HepG2 (cell line): Measurements from ENCODE around the gene TMEM134. TPM values are rescaled to one million over a fixed set of nuclear protein-coding genes. Genes with fewer than 3 reads are reported as not detected.

Experiments
- DBP ChIP-seq: sonication (generic); formaldehyde crosslinking; IDR thresholded peaks from 2 replicates; pipeline ENCODE4 v1.4.0; 2020; ENCODE audit warnings: missing genetic modification reagents; ENCODE audit errors: not compliant biosample characterization
- E2F2 ChIP-seq: sonication (generic); formaldehyde crosslinking; IDR thresholded peaks from 2 replicates; pipeline ENCODE4 v1.4.0; 2020; ENCODE audit warnings: missing genetic modification reagents, borderline replicate concordance
- ESRRA ChIP-seq: sonication (generic); formaldehyde crosslinking; IDR thresholded peaks from 2 replicates; pipeline ENCODE4 v1.5.1; 2020; ENCODE audit warnings: mild to moderate bottlenecking, low read depth, missing genetic modification reagents
- GATA4 ChIP-seq: sonication (generic); IDR thresholded peaks from 2 replicates; pipeline ENCODE4 v1.6.1; 2016; ENCODE audit warnings: antibody characterized with exemption, low read depth, borderline replicate concordance
- HNRNPLL ChIP-seq: fragments of 200-400 bp; formaldehyde crosslinking; IDR thresholded peaks from 2 replicates; pipeline ENCODE4 v1.6.1; 2017; ENCODE audit warnings: mild to moderate bottlenecking, low read depth, low read length; ENCODE audit not compliant: poor library complexity, severe bottlenecking
- KDM5A ChIP-seq: fragments of 200-600 bp; sonication (generic); IDR thresholded peaks from 2 replicates; pipeline ENCODE4 v1.7.0; 2018; ENCODE audit warnings: antibody characterized with exemption, mild to moderate bottlenecking, low read length, borderline replicate concordance
- MTA1 ChIP-seq: sonication (generic); formaldehyde crosslinking; IDR thresholded peaks from 2 replicates; pipeline ENCODE4 v1.4.0; 2020; ENCODE audit warnings: missing genetic modification reagents, mild to moderate bottlenecking, borderline replicate concordance
- NPAS2 ChIP-seq: sonication (generic); formaldehyde crosslinking; IDR thresholded peaks from 2 replicates; pipeline ENCODE4 v1.8.0; 2022; ENCODE audit warnings: mild to moderate bottlenecking, missing genetic modification reagents, borderline replicate concordance
- POLR2AphosphoS5 ChIP-seq: IDR thresholded peaks from 2 replicates; pipeline ENCODE4 v1.6.1; 2012; ENCODE audit warnings: low read depth, low read length
- RCOR2 ChIP-seq: IDR thresholded peaks from 2 replicates; pipeline ENCODE4 v1.6.1; 2016; ENCODE audit warnings: missing biosample characterization, missing genetic modification reagents
- TP53 ChIP-seq: sonication (generic); formaldehyde crosslinking; conservative IDR thresholded peaks from 2 replicates; pipeline ENCODE4 v1.4.0; 2020; ENCODE audit warnings: missing genetic modification reagents
- ZBTB8A ChIP-seq: sonication (generic); formaldehyde crosslinking; IDR thresholded peaks from 2 replicates; pipeline ENCODE4 v1.4.0; 2020; ENCODE audit warnings: mild to moderate bottlenecking, low read depth, missing genetic modification reagents, borderline replicate concordance
- ZC3H13 ChIP-seq: sonication (generic); formaldehyde crosslinking; IDR thresholded peaks from 2 replicates; pipeline ENCODE4 v1.8.1; 2023; ENCODE audit warnings: mild to moderate bottlenecking, missing genetic modification reagents, moderate library complexity
- ZNF205 ChIP-seq: IDR thresholded peaks from 2 replicates; pipeline ENCODE4 v1.6.1; 2018; ENCODE audit warnings: missing biosample characterization, missing genetic modification reagents
- ZNF256 ChIP-seq: sonication (generic); formaldehyde crosslinking; conservative IDR thresholded peaks from 2 replicates; pipeline ENCODE4 v1.4.0; 2020; ENCODE audit warnings: missing genetic modification reagents
- ZNF296 ChIP-seq: sonication (generic); formaldehyde crosslinking; conservative IDR thresholded peaks from 2 replicates; pipeline ENCODE4 v1.5.0; 2020; ENCODE audit warnings: mild to moderate bottlenecking, missing genetic modification reagents
- ZNF317 ChIP-seq: sonication (generic); formaldehyde crosslinking; IDR thresholded peaks from 2 replicates; pipeline ENCODE4 v1.5.0; 2020; ENCODE audit warnings: mild to moderate bottlenecking, missing genetic modification reagents
- ZNF367 ChIP-seq: sonication (generic); formaldehyde crosslinking; IDR thresholded peaks from 2 replicates; pipeline ENCODE4 v1.4.0; 2020; ENCODE audit warnings: missing genetic modification reagents, borderline replicate concordance
- ZNF710 ChIP-seq: sonication (generic); formaldehyde crosslinking; IDR thresholded peaks from 2 replicates; pipeline ENCODE4 v1.5.0; 2020; ENCODE audit warnings: mild to moderate bottlenecking, missing genetic modification reagents, borderline replicate concordance
- ZNF773 ChIP-seq: sonication (generic); formaldehyde crosslinking; IDR thresholded peaks from 2 replicates; pipeline ENCODE4 v1.4.0; 2020; ENCODE audit warnings: missing genetic modification reagents, borderline replicate concordance
- ZNF891 ChIP-seq: sonication (generic); formaldehyde crosslinking; IDR thresholded peaks from 2 replicates; pipeline ENCODE4 v1.5.0; 2020; ENCODE audit warnings: mild to moderate bottlenecking, missing genetic modification reagents
- ZSCAN20 ChIP-seq: sonication (generic); formaldehyde crosslinking; IDR thresholded peaks from 2 replicates; pipeline ENCODE4 v1.4.0; 2020; ENCODE audit warnings: missing genetic modification reagents, mild to moderate bottlenecking, borderline replicate concordance
- ZSCAN31 ChIP-seq: sonication (generic); formaldehyde crosslinking; IDR thresholded peaks from 2 replicates; pipeline ENCODE4 v1.5.0; 2020; ENCODE audit warnings: low read depth, mild to moderate bottlenecking, missing genetic modification reagents
- polyA plus RNA-seq, 8 experiments: library from polyadenylated mRNA; depleted of rRNA in 3 of 8; stranded (reverse) in 7 of 8; unstranded in 1 of 8; fragments of >200 nt; fragmentation: Illumina TruSeq in 4 of 8; extraction: Trizol in 4 of 8; gene quantifications; 2 replicates each; pipeline versions ENCODE4 v1.2.1 to v1.2.3, GENCODE V29; 2011 to 2016; ENCODE audit warnings: low read depth in 4 of 8, missing spikeins in 1 of 8, mixed read lengths in 1 of 8; ENCODE audit not compliant: insufficient read depth in 1 of 8
- total RNA-seq, 5 experiments: library from RNA; depleted of rRNA; stranded (reverse); fragments of >200 nt; fragmentation: Illumina TruSeq; extraction: Trizol; gene quantifications; 2 replicates each; pipeline ENCODE4 v1.2.3, GENCODE V29; 2016; ENCODE audit warnings: low read depth in 1 of 5
- TF ChIP-seq, protein P1 (sequence below): sonication (generic); formaldehyde crosslinking; IDR thresholded peaks from 2 replicates; pipeline ENCODE4 v1.8.0; 2022; ENCODE audit warnings: missing genetic modification reagents, mild to moderate bottlenecking, moderate library complexity, borderline replicate concordance

The TMEM134 gene
- total and polyA plus RNA-seq, 2 of the 13 experiments (the other 11 are each of a cell fraction or from before 2014, with no cell fraction given) = 6.9 to 26.9 TPM

GRCh38 chr11:67505605-67506396 lies 36.8 kb upstream of the TMEM134 start (continued):
- no peak for TF ChIP-seq ZNF256 (CRISPR knock-in tag)
- TF ChIP-seq ZNF317 (CRISPR knock-in tag) = no peak
- TF ChIP-seq KDM5A = no peak
- TF ChIP-seq ZNF891 = peak; percentile 24; the same call in 1 of the 2 replicates
- TF ChIP-seq RCOR2 (CRISPR knock-in tag) = no peak
- TF ChIP-seq ZNF710 (CRISPR knock-in tag) = 0 out of 2 replicates have a peak, but pooled peaks have one; percentile 55
- no peak for TF ChIP-seq POLR2AphosphoS5
- peak; percentile 28; the same call in 1 of the 2 replicates for TF ChIP-seq ZNF205
- no peak for TF ChIP-seq ZSCAN31 (CRISPR knock-in tag)
- no peak for TF ChIP-seq ZNF296 (CRISPR knock-in tag)
- no peak for TF ChIP-seq MTA1 (CRISPR knock-in tag)
- no peak for TF ChIP-seq ZNF773
- peak; percentile 79 for TF ChIP-seq ZC3H13 (CRISPR knock-in tag)
- no peak for TF ChIP-seq E2F2 (CRISPR knock-in tag)
- no peak for TF ChIP-seq TP53
- TF ChIP-seq ZSCAN20 (CRISPR knock-in tag) = no peak
- TF ChIP-seq ZNF367 (CRISPR knock-in tag) = no peak
- TF ChIP-seq NPAS2 (CRISPR knock-in tag) = no peak
- TF ChIP-seq ESRRA (CRISPR knock-in tag) = no peak; the same call in 1 of the 2 replicates
- TF ChIP-seq HNRNPLL = peak; percentile 33
- TF ChIP-seq GATA4 = no peak
- no peak for TF ChIP-seq ZBTB8A (CRISPR knock-in tag)
- TF ChIP-seq, protein P1, sequence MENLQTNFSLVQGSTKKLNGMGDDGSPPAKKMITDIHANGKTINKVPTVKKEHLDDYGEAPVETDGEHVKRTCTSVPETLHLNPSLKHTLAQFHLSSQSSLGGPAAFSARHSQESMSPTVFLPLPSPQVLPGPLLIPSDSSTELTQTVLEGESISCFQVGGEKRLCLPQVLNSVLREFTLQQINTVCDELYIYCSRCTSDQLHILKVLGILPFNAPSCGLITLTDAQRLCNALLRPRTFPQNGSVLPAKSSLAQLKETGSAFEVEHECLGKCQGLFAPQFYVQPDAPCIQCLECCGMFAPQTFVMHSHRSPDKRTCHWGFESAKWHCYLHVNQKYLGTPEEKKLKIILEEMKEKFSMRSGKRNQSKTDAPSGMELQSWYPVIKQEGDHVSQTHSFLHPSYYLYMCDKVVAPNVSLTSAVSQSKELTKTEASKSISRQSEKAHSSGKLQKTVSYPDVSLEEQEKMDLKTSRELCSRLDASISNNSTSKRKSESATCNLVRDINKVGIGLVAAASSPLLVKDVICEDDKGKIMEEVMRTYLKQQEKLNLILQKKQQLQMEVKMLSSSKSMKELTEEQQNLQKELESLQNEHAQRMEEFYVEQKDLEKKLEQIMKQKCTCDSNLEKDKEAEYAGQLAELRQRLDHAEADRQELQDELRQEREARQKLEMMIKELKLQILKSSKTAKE (CRISPR knock-in tag) = 0 out of 2 replicates have a peak, but pooled peaks have one; percentile 39
- TF ChIP-seq DBP (CRISPR knock-in tag) = no peak
